H9 (cell line): Measurements from ENCODE around the gene TSPAN17. TPM values are rescaled to one million over a fixed set of nuclear protein-coding genes. Genes with fewer than 3 reads are reported as not detected.

ENCODE experiments used
- DNase-seq: peaks from one replicate; pipeline ENCODE4 v3.0.0-alpha.2; 2017
- H2AFZ ChIP-seq: one replicate; pipeline ENCODE4 v1.6.1; 2013; ENCODE audit warnings: mild to moderate bottlenecking, low read length, control low read depth, moderate library complexity
- H2AK5ac ChIP-seq: 2 replicates; pipeline ENCODE4 v1.6.1; 2013; ENCODE audit warnings: low read length, control low read depth, mixed read lengths; ENCODE audit not compliant: insufficient read length
- H2BK120ac ChIP-seq: one replicate; pipeline ENCODE4 v1.6.1; 2013; ENCODE audit warnings: low read depth, mild to moderate bottlenecking, low read length, control low read depth, inconsistent platforms; ENCODE audit not compliant: poor library complexity, severe bottlenecking
- H2BK12ac ChIP-seq: 2 replicates; pipeline ENCODE4 v1.6.1; 2013; ENCODE audit warnings: low read length, control low read depth, mixed read lengths, low read depth; ENCODE audit not compliant: insufficient read length
- H2BK15ac ChIP-seq: 2 replicates; pipeline ENCODE4 v1.6.1; 2013; ENCODE audit warnings: low read depth, low read length, control low read depth
- H2BK20ac ChIP-seq: one replicate; pipeline ENCODE4 v1.6.1; 2013; ENCODE audit warnings: low read depth, mild to moderate bottlenecking, low read length, control low read depth, inconsistent platforms; ENCODE audit not compliant: poor library complexity, severe bottlenecking
- H2BK5ac ChIP-seq: 2 replicates; pipeline ENCODE4 v1.6.1; 2013; ENCODE audit warnings: low read length, control low read depth, mixed read lengths; ENCODE audit not compliant: insufficient read length
- H3K14ac ChIP-seq: 2 replicates; pipeline ENCODE4 v1.6.1; 2013; ENCODE audit warnings: low read length, control low read depth; ENCODE audit not compliant: insufficient read depth
- H3K18ac ChIP-seq: 2 replicates; pipeline ENCODE4 v1.6.1; 2013; ENCODE audit warnings: low read depth, mild to moderate bottlenecking, mixed read lengths, low read length, control low read depth; ENCODE audit not compliant: insufficient read length
- H3K23ac ChIP-seq: 2 replicates; pipeline ENCODE4 v1.6.1; 2013; ENCODE audit warnings: low read length, control low read depth, mixed read lengths, low read depth; ENCODE audit not compliant: insufficient read length
- H3K23me2 ChIP-seq: 2 replicates; pipeline ENCODE4 v1.6.1; 2013; ENCODE audit warnings: low read depth, mild to moderate bottlenecking, mixed read lengths, low read length, control low read depth; ENCODE audit not compliant: insufficient read length, poor library complexity, severe bottlenecking
- H3K27ac ChIP-seq: 2 replicates; pipeline ENCODE4 v1.5.1; 2013; ENCODE audit warnings: low read length, control low read depth, mixed read lengths, low read depth; ENCODE audit not compliant: insufficient read length
- H3K27me3 ChIP-seq: 2 replicates; pipeline ENCODE4 v1.6.1; 2013; ENCODE audit warnings: low read length, control low read depth, inconsistent platforms; ENCODE audit not compliant: insufficient read depth
- H3K4ac ChIP-seq: 2 replicates; pipeline ENCODE4 v1.6.1; 2013; ENCODE audit warnings: low read depth, mild to moderate bottlenecking, control low read depth, inconsistent platforms, low read length, moderate library complexity
- H3K4me1 ChIP-seq: 2 replicates; pipeline ENCODE4 v1.6.1; 2013; ENCODE audit warnings: low read length, control low read depth, inconsistent platforms; ENCODE audit not compliant: insufficient read depth
- H3K4me2 ChIP-seq: 2 replicates; pipeline ENCODE4 v1.6.1; 2013; ENCODE audit warnings: low read length, control low read depth, mixed read lengths; ENCODE audit not compliant: insufficient read length, insufficient read depth
- H3K56ac ChIP-seq: 2 replicates; pipeline ENCODE4 v1.6.1; 2013; ENCODE audit warnings: low read depth, mild to moderate bottlenecking, mixed read lengths, low read length, control low read depth; ENCODE audit not compliant: insufficient read length
- H3K79me1 ChIP-seq: 2 replicates; pipeline ENCODE4 v1.6.1; 2013; ENCODE audit warnings: low read depth, mild to moderate bottlenecking, moderate library complexity, low read length, control low read depth, inconsistent platforms; ENCODE audit not compliant: insufficient read depth, poor library complexity, severe bottlenecking
- H3K79me2 ChIP-seq: 2 replicates; pipeline ENCODE4 v1.6.1; 2013; ENCODE audit warnings: low read length, control low read depth, inconsistent platforms; ENCODE audit not compliant: insufficient read depth
- H3K9ac ChIP-seq: 2 replicates; pipeline ENCODE4 v1.6.1; 2013; ENCODE audit warnings: low read length, control low read depth, mixed read lengths; ENCODE audit not compliant: insufficient read length; ENCODE audit errors: extremely low read depth
- H3K9me3 ChIP-seq: one replicate; pipeline ENCODE4 v1.6.1; 2013; ENCODE audit warnings: low read depth, low read length, inconsistent platforms; ENCODE audit not compliant: control insufficient read depth
- H3T11ph ChIP-seq: one replicate; pipeline ENCODE4 v1.6.1; 2013; ENCODE audit warnings: mild to moderate bottlenecking, low read length, control low read depth, inconsistent platforms
- H4K20me1 ChIP-seq: one replicate; pipeline ENCODE4 v1.6.1; 2013; ENCODE audit not compliant: control insufficient read depth, insufficient read length, insufficient read depth
- H4K5ac ChIP-seq: 2 replicates; pipeline ENCODE4 v1.6.1; 2013; ENCODE audit warnings: low read depth, mild to moderate bottlenecking, mixed read lengths, low read length, control low read depth; ENCODE audit not compliant: insufficient read length
- H4K8ac ChIP-seq: replicated peaks from 2 replicates; pipeline ENCODE4 v1.6.1; 2013; ENCODE audit warnings: low read length, control low read depth, mixed read lengths, low read depth; ENCODE audit not compliant: insufficient read length
- H4K91ac ChIP-seq: 2 replicates; pipeline ENCODE4 v1.6.1; 2013; ENCODE audit warnings: low read depth, mild to moderate bottlenecking, moderate library complexity, mixed read lengths, low read length, control low read depth; ENCODE audit not compliant: insufficient read length
- H3K27ac Mint-ChIP-seq, 3 experiments: 2 replicates in 2 of 3; 3 replicates in 1 of 3; pipeline ENCODE4 v1.8.0; 2020 to 2021; ENCODE audit warnings: mixed read lengths in 3 of 3, mild to moderate bottlenecking in 1 of 3, moderate library complexity in 1 of 3
- H3K27me3 Mint-ChIP-seq: 2 replicates; pipeline ENCODE4 v1.8.0; 2021; ENCODE audit warnings: low read depth, mild to moderate bottlenecking, moderate library complexity, mixed read lengths
- H3K36me3 Mint-ChIP-seq, 3 experiments: 2 replicates in 2 of 3; 3 replicates in 1 of 3; pipeline ENCODE4 v1.8.0; 2020 to 2021; ENCODE audit warnings: low read depth in 3 of 3, mixed read lengths in 3 of 3; ENCODE audit not compliant: insufficient read depth in 1 of 3
- H3K4me1 Mint-ChIP-seq, 2 experiments: 2 replicates each; pipeline ENCODE4 v1.8.0; 2020; ENCODE audit warnings: mixed read lengths in 2 of 2
- H3K4me3 Mint-ChIP-seq, 2 experiments: 2 replicates in 1 of 2; 3 replicates in 1 of 2; pipeline ENCODE4 v1.8.0; 2020 to 2021; ENCODE audit warnings: mild to moderate bottlenecking in 2 of 2, mixed read lengths in 2 of 2, moderate library complexity in 1 of 2
- H3K9me3 Mint-ChIP-seq, 2 experiments: 2 replicates in 1 of 2; 3 replicates in 1 of 2; pipeline ENCODE4 v1.8.0; 2020; ENCODE audit warnings: mild to moderate bottlenecking in 2 of 2, mixed read lengths in 2 of 2, moderate library complexity in 1 of 2
- CTCF ChIP-seq: fragments of 200-600 bp; sonication (generic); conservative IDR thresholded peaks from 3 replicates; pipeline ENCODE4 v1.8.0; 2021; ENCODE audit warnings: antibody characterized with exemption, mild to moderate bottlenecking
- WGBS: extraction: QIAGEN DNeasy Blood & Tissue Kit; methylation state at CpG from one replicate; pipeline ENCODE4 v1.1.7; 2013; ENCODE audit warnings: missing lambda C conversion rate, low lambda C conversion rate, mixed read lengths; ENCODE audit not compliant: insufficient read length; ENCODE audit errors: extremely low coverage; 5-methylcytosine and 5-hydroxymethylcytosine counted together
- total RNA-seq: library from RNA; stranded (reverse); gene quantifications from 2 replicates; pipeline ENCODE4 v1.2.1, GENCODE V29; 2021

Gene TSPAN17
- total RNA-seq, 1 experiment from 2014 or later = 46.8 TPM

- H3T11ph ChIP-seq = no peak overlapping the region
- H4K8ac ChIP-seq = no peak overlapping the region
- no peak for TF ChIP-seq CTCF
- no peak overlapping the region for H3K14ac ChIP-seq
- H3K4me2 ChIP-seq = no peak overlapping the region
- H3K56ac ChIP-seq = no peak overlapping the region
- H3K79me1 ChIP-seq = no peaks in the 10 kb centered on the region
- no peak overlapping the region for H2BK12ac ChIP-seq
- no peak overlapping the region for H2BK120ac ChIP-seq
- H3K79me2 ChIP-seq = no peaks in the 10 kb centered on the region
- H4K91ac ChIP-seq = no peak overlapping the region
- no peaks in the 10 kb centered on the region; the same call in 1 of the 2 replicates for H3K4me1 ChIP-seq
- WGBS = no CpG with 5 or more reads among the region's 3 CpGs
- H2AK5ac ChIP-seq = no peak overlapping the region
- no peak overlapping the region for H2BK15ac ChIP-seq
- no peak overlapping the region for H4K5ac ChIP-seq
- peaks cover 31 to 38% of the 10 kb centered on the region in 2 experiments for H3K4me1 Mint-ChIP-seq
- no peaks in the 10 kb centered on the region for H3K9me3 ChIP-seq
- H3K23ac ChIP-seq = no peak overlapping the region
- H3K27ac ChIP-seq = no peak overlapping the region
- H3K4me3 Mint-ChIP-seq = no peak overlapping the region
- peaks cover 15% of the 10 kb centered on the region for H3K27me3 Mint-ChIP-seq
- H2BK20ac ChIP-seq = no peak overlapping the region
- H3K36me3 Mint-ChIP-seq = no peaks in the 10 kb centered on the region
- H4K20me1 ChIP-seq = no peaks in the 10 kb centered on the region
- no peak overlapping the region for H3K4ac ChIP-seq
- H3K27ac Mint-ChIP-seq = no peak overlapping the region
- no peaks in the 10 kb centered on the region; a peak in 1 of 5 replicates for H3K9me3 Mint-ChIP-seq
- no peak overlapping the region for H3K9ac ChIP-seq
- peaks cover 6% of the 10 kb centered on the region for H3K23me2 ChIP-seq
- no peak overlapping the region for H3K18ac ChIP-seq
- H2AFZ ChIP-seq = no peak overlapping the region
- no peak overlapping the region for H2BK5ac ChIP-seq
- H3K27me3 ChIP-seq = no peaks in the 10 kb centered on the region; the same call in 1 of the 2 replicates
- no peak for DNase-seq
Observed at GRCh38 chr5:176606875-176607274, 40.4 kb upstream of the TSPAN17 start.
